ENCODE results near the gene SLAMF9. TPM values are rescaled to one million over a fixed set of nuclear protein-coding genes. Genes with fewer than 3 reads are reported as not detected.
"Not testable (repeated sequence)": the region's sequence is repeated elsewhere in the genome, so short reads cannot be mapped to it uniquely, and the experiment has no call there.

The SLAMF9 gene
- total RNA-seq, 1 experiment from 2014 or later, result not detected

- no peak for DNase-seq (ENCODE audit: low spot score)
- in situ Hi-C loops (cut with HindIII; ENCODE audit: low sequenced_read_pairs), result no loop called here
Measured at GRCh38 chr1:159913451-159914192, 40.4 kb downstream of the SLAMF9 start.

GRCh38 chr1:159911326-159912070 is 42.5 kb downstream of the SLAMF9 start:
- no peak for DNase-seq (ENCODE audit: low spot score)
- in situ Hi-C loops (cut with HindIII; ENCODE audit: low sequenced_read_pairs), result no loop called here

- DNase-seq (ENCODE audit: low spot score), result no peak
- in situ Hi-C loops (cut with HindIII; ENCODE audit: low sequenced_read_pairs), result no loop called here
Measured at GRCh38 chr1:159908031-159908940, 45.8 kb downstream of the SLAMF9 start.

- DNase-seq (ENCODE audit: low spot score), result no peak
- in situ Hi-C loops (cut with HindIII; ENCODE audit: low sequenced_read_pairs), result no loop called here
Measured at GRCh38 chr1:159906960-159907359, 47.1 kb downstream of the SLAMF9 start.

- in situ Hi-C loops (cut with HindIII; ENCODE audit: low sequenced_read_pairs); DNase-seq (ENCODE audit: low spot score): not testable (repeated sequence)
Measured at GRCh38 chr1:159904036-159904435, 50.0 kb downstream of the SLAMF9 start.

- DNase-seq (ENCODE audit: low spot score), result no peak
- in situ Hi-C loops (cut with HindIII; ENCODE audit: low sequenced_read_pairs), result no loop called here
Measured at GRCh38 chr1:159902541-159902940, 51.5 kb downstream of the SLAMF9 start.

Other genes with a start within 250 kb of the SLAMF9 start
- gene CRP, start 239.6 kb downstream of the SLAMF9 start, total RNA-seq (2014; rRNA removed; shearing (Covaris generic)), result not detected in 2 replicates
- gene DUSP23, start 173.3 kb downstream of the SLAMF9 start, total RNA-seq (2014; rRNA removed; shearing (Covaris generic)), result 35.0 and 59.7 TPM in 2 replicates
- gene FCRL6, start 151.9 kb downstream of the SLAMF9 start, total RNA-seq (2014; rRNA removed; shearing (Covaris generic)), result not detected in 2 replicates
- gene SLAMF8, start 127.4 kb downstream of the SLAMF9 start, total RNA-seq (2014; rRNA removed; shearing (Covaris generic)), result not detected in 2 replicates
- gene VSIG8, start 91.6 kb downstream of the SLAMF9 start, total RNA-seq (2014; rRNA removed; shearing (Covaris generic)), result not detected in 2 replicates
- gene CFAP45, start 54.1 kb downstream of the SLAMF9 start, total RNA-seq (2014; rRNA removed; shearing (Covaris generic)), result not detected in 2 replicates
- 27.1 and 49.8 TPM in 2 replicates for gene TAGLN2, start 28.7 kb downstream of the SLAMF9 start, total RNA-seq (2014; rRNA removed; shearing (Covaris generic))
- gene IGSF9, start 8.6 kb downstream of the SLAMF9 start, total RNA-seq (2014; rRNA removed; shearing (Covaris generic)), result not detected in 2 replicates
- 2.5 and 3.2 TPM in 2 replicates for gene PIGM, start 77.8 kb upstream of the SLAMF9 start, total RNA-seq (2014; rRNA removed; shearing (Covaris generic))
- not detected in 2 replicates for gene KCNJ10, start 115.9 kb upstream of the SLAMF9 start, total RNA-seq (2014; rRNA removed; shearing (Covaris generic))
- not detected in 2 replicates for gene KCNJ9, start 127.3 kb upstream of the SLAMF9 start, total RNA-seq (2014; rRNA removed; shearing (Covaris generic))
- 11.7 and 15.4 TPM in 2 replicates for gene IGSF8, start 144.4 kb upstream of the SLAMF9 start, total RNA-seq (2014; rRNA removed; shearing (Covaris generic))
- not detected in 2 replicates for gene ATP1A2, start 161.5 kb upstream of the SLAMF9 start, total RNA-seq (2014; rRNA removed; shearing (Covaris generic))
- not detected in 2 replicates for gene ATP1A4, start 197.4 kb upstream of the SLAMF9 start, total RNA-seq (2014; rRNA removed; shearing (Covaris generic))
- gene CASQ1, start 236.3 kb upstream of the SLAMF9 start, total RNA-seq (2014; rRNA removed; shearing (Covaris generic)), result 0.71 TPM in 1 of 2 replicates, not detected in the other